Pancreas (tissue), 10 donors: Measurements from ENCODE around the gene DSP. TPM values are rescaled to one million over a fixed set of nuclear protein-coding genes. Genes with fewer than 3 reads are reported as not detected.

Experiments
- ATAC-seq, 4 donors: fragments of 200-7000 bp; cut with Tn5 transposase; one replicate each; pipeline versions ENCODE4 v1.8.0 to v1.9.1; 2020; ENCODE audit warnings: mild to moderate bottlenecking in 4 of 4, moderate library complexity in 4 of 4
- DNase-seq, 6 donors: peaks; one replicate each; pipeline ENCODE4 v3.0.0-alpha.2; 2020
- FAIRE-seq: peaks from 2 replicates; lab custom pipeline; 2012; peaks lifted over from hg19 to GRCh38; lab: Jason Lieb, UNC
- H3K27ac ChIP-seq, 4 donors: fragments of 200-600 bp; sonication (generic); 1 replicate in 3 of 4; 2 replicates in 1 of 4; pipeline versions ENCODE4 v1.5.0 to v1.8.0; 2020
- H3K27me3 ChIP-seq, 4 donors: fragments of 200-600 bp; one replicate each; pipeline ENCODE4 v1.8.0; 2021
- H3K36me3 ChIP-seq, 3 donors: fragments of 200-600 bp; sonication (generic) in 1 of 3; one replicate each; pipeline versions ENCODE4 v1.5.0 to v1.8.0; 2020 to 2021
- H3K4me1 ChIP-seq, 3 donors: fragments of 200-600 bp; one replicate each; pipeline ENCODE4 v1.8.0; 2021
- H3K4me3 ChIP-seq, 4 donors: fragments of 200-600 bp; sonication (generic) in 2 of 4; one replicate each; pipeline versions ENCODE4 v1.5.0 to v1.8.0; 2020 to 2021
- H3K9me3 ChIP-seq, 4 donors: fragments of 200-600 bp; one replicate each; pipeline ENCODE4 v1.8.0; 2021
- WGBS, 2 donors: extraction: QIAGEN DNeasy Blood & Tissue Kit; methylation state at CpG; one replicate each; pipeline ENCODE4 v1.1.7; 2013; 5-methylcytosine and 5-hydroxymethylcytosine counted together
- intact Hi-C, 3 donors: fragments of 100-400 bp; cut with DNase I; formaldehyde crosslinking; loops; one replicate each; pipeline versions ENCODE4 v1.11.1 to v1.14.2; 2022
- polyA plus RNA-seq, 2 donors: library from polyadenylated mRNA; stranded (reverse); fragments of 200-250 nt; gene quantifications; one replicate each; pipeline ENCODE4 v1.2.3, GENCODE V29; 2013
- total RNA-seq, 6 donors: library from RNA; stranded (reverse); fragmentation: NEBNext Ultra II Directional in 4 of 6; extraction: Animal tissue kit (Norgen Biotek cat#: 25700) in 4 of 6; gene quantifications; one replicate each; pipeline versions ENCODE4 v1.2.1 to v1.2.4, GENCODE V29; 2021 to 2023
- TF ChIP-seq, protein P1 (sequence below), 4 donors: fragments of 200-600 bp; sonication (generic) in 3 of 4; IDR thresholded peaks; one replicate each; pipeline versions ENCODE4 v1.5.0 to v1.8.0; 2021; ENCODE audit warnings: antibody characterized with exemption in 4 of 4
- donor health status: healthy with polysubstance abuse.
- donor health status: DM: no; HTN: no; CAD: no; lungs with moderate emphysema.
- donor health status: DM: no; HTN: no; CAD: no.
- donor health status: control.
- donor health status: control.
- donor health status: Bipolar disorder and iron deficiency.
- donor health status: DM: yes; HTN: yes; CAD: no.
- donor health status: DM: no; HTN: no; CAD: no.
- donor health status: DM: no; HTN: no; CAD: no.
- donor health status: DM: yes; HTN: yes; CAD: no.

Gene DSP
- total and polyA plus RNA-seq, 8 donors: 17.3 to 139 (median 111) TPM

DNA sequence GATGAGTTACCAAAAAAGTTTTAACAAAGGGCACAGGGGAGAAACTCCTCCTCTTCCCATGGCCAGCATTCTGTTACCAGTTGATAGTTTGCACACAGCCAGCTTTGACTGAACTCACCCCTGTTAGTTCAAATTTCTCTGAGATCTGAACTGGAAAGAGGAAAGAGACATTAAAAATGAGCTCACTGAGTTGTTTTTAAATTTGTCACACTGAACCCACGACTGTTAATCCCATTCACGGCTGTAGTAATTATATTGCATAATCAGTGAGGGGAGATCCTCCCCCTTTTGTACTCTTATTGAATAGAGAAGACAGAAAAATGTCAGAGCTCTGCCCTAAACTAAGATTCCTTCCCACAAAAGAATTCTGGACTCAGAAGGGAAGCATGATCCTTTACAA, 17.5 kb upstream of the DSP start:
- TF ChIP-seq, protein P1, sequence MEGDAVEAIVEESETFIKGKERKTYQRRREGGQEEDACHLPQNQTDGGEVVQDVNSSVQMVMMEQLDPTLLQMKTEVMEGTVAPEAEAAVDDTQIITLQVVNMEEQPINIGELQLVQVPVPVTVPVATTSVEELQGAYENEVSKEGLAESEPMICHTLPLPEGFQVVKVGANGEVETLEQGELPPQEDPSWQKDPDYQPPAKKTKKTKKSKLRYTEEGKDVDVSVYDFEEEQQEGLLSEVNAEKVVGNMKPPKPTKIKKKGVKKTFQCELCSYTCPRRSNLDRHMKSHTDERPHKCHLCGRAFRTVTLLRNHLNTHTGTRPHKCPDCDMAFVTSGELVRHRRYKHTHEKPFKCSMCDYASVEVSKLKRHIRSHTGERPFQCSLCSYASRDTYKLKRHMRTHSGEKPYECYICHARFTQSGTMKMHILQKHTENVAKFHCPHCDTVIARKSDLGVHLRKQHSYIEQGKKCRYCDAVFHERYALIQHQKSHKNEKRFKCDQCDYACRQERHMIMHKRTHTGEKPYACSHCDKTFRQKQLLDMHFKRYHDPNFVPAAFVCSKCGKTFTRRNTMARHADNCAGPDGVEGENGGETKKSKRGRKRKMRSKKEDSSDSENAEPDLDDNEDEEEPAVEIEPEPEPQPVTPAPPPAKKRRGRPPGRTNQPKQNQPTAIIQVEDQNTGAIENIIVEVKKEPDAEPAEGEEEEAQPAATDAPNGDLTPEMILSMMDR (IDR thresholded peaks at IDR 0.05): no peak
- Histone ChIP-seq H3K36me3 (no peaks in the 10 kb centered on the region), H3K4me1 (no peaks in the 10 kb centered on the region), H3K4me3 (no peak overlapping the region), H3K9me3 (no peaks in the 10 kb centered on the region), H3K27me3 (no peaks in the 10 kb centered on the region), H3K27ac (no peak overlapping the region)
- intact Hi-C loops: no loop called here
- FAIRE-seq (no peak), ATAC-seq (no peak), DNase-seq (no peak)
- WGBS, 2 donors: 31 to 41% methylated on average over 2 of the region's 2 CpGs

DNA sequence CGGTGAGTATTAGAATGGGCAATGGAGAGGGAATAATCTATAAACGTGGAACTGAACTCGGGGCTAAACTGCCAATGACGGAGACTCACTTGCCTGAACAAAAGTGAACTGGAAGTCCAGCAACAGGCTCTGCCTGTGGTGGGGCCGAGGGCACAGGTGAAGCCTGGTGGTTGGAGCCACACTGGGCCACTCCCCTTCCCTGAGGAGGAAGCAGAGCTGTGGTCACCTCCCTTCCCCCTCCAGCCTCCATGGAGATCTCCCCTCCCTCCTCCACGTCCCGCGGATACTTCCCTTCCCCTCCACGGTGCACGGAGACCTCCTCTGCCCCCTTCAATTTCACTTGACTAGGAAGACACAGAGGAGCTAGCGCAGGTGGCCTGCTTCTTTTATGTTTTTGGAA, 14.7 kb upstream of the DSP start:
- Histone ChIP-seq H3K9me3 (no peaks in the 10 kb centered on the region), H3K27ac (no peak overlapping the region), H3K4me3 (no peak overlapping the region), H3K36me3 (no peaks in the 10 kb centered on the region), H3K27me3 (no peaks in the 10 kb centered on the region), H3K4me1 (no peaks in the 10 kb centered on the region)
- intact Hi-C loops: no loop called here
- DNase-seq (no peak), ATAC-seq (no peak), FAIRE-seq (no peak)
- TF ChIP-seq, protein P1 (IDR thresholded peaks at IDR 0.05): no peak
- WGBS, 2 donors: 62 to 67% methylated on average over 11 of the region's 11 CpGs

DNA sequence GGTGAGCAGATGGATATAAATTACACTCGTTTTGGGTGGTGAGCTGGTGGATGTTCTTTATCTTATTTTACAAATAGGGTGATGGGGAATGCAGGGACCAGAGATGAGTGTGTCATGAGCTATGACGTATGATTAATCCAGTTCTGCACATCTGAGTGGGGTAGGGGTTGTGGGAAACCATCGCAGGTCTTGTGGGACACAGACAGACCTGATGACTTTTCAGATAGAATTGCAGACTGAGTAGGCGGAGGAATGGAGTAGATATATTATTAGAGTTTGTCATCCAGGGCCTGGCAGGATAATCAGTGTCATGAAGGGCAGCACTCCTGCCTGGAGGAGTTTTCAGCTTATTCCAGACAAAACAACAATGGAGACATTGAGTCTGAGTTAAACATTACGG, 12.9 kb upstream of the DSP start:
- no peak for FAIRE-seq
- Histone ChIP-seq H3K27me3 (no peaks in the 10 kb centered on the region), H3K27ac (no peak overlapping the region), H3K9me3 (no peaks in the 10 kb centered on the region), H3K36me3 (no peaks in the 10 kb centered on the region), H3K4me3 (no peak overlapping the region), H3K4me1 (peaks cover 0 to 6% (median 3%) of the 10 kb centered on the region in 3 donors)
- TF ChIP-seq, protein P1 (IDR thresholded peaks at IDR 0.05): no peak
- intact Hi-C loops: no loop called here
- WGBS, 2 donors: 69 to 80% methylated on average over 5 of the region's 5 CpGs
- no peak for DNase-seq
- ATAC-seq: no peak

DNA sequence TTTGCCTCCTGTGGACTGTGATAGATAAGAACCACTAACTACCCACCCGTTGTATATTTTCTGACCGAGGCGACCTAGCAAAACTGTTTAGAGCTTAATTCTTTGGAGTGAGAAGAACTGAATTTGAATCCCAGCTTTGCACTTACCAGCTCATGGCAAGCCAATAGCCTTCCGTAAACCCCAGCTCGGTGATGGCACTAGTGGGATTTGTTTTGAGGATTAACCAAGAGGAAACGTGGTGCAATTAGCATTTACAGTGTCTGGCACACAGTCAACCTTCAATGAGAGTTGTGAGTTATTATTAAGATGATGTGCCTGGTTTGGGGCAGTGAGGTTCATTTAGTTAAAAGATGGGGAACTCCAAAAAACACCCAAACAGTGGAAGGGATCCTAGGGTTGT, 12.3 kb upstream of the DSP start:
- Histone ChIP-seq H3K4me1 (peaks cover 0 to 6% (median 3%) of the 10 kb centered on the region in 3 donors), H3K27ac (no peak overlapping the region), H3K4me3 (no peak overlapping the region), H3K9me3 (no peaks in the 10 kb centered on the region), H3K36me3 (no peaks in the 10 kb centered on the region), H3K27me3 (no peaks in the 10 kb centered on the region)
- WGBS, 2 donors: 69 to 79% methylated on average over 6 of the region's 6 CpGs
- FAIRE-seq (no peak), DNase-seq (no peak), ATAC-seq (no peak)
- TF ChIP-seq, protein P1 (IDR thresholded peaks at IDR 0.05): no peak
- intact Hi-C loops: no loop called here

DNA sequence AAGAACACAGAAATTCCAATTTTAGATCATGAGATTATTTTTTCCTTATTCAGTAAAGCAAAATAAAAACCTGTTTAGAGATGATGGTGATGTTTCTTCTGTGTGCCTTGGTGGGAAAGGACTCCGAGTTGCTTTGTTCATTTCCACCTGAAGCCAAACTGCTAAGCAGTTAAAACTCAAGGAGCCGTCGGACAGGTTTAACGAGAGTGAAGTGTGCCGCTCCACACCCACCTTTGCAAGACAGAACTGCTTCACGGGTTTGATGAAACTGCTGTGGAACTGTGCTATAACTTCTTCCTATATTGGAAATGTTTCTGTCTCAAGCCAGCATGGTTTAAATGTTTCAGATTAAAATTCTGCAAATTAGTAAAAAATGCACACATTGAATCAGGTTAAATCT, 9.2 kb upstream of the DSP start:
- 11 to 13% methylated on average over 6 of the region's 6 CpGs for WGBS, 2 donors
- ATAC-seq: peak; percentile 69 to 90 (median 81)
- Histone ChIP-seq H3K27ac (no peak overlapping the region), H3K4me1 (peaks cover 0 to 6% (median 3%) of the 10 kb centered on the region in 3 donors), H3K4me3 (no peak overlapping the region), H3K9me3 (no peaks in the 10 kb centered on the region), H3K36me3 (no peaks in the 10 kb centered on the region), H3K27me3 (no peaks in the 10 kb centered on the region)
- TF ChIP-seq, protein P1 (IDR thresholded peaks at IDR 0.05): no peak
- no peak for FAIRE-seq
- intact Hi-C loops: no loop called here
- peak in 3 of 6 donors; percentile 40 to 52 (median 46) for DNase-seq
